ENCODE results near the gene ASPN. TPM values are rescaled to one million over a fixed set of nuclear protein-coding genes. Genes with fewer than 3 reads are reported as not detected.
A peak's percentile ranks its signal among the peaks of the same experiment; 100 is the strongest.

Gene ASPN
- total and polyA plus RNA-seq, 3 donors from 2014 or later: 0.12 to 5.0 (median 0.39) TPM

DNA sequence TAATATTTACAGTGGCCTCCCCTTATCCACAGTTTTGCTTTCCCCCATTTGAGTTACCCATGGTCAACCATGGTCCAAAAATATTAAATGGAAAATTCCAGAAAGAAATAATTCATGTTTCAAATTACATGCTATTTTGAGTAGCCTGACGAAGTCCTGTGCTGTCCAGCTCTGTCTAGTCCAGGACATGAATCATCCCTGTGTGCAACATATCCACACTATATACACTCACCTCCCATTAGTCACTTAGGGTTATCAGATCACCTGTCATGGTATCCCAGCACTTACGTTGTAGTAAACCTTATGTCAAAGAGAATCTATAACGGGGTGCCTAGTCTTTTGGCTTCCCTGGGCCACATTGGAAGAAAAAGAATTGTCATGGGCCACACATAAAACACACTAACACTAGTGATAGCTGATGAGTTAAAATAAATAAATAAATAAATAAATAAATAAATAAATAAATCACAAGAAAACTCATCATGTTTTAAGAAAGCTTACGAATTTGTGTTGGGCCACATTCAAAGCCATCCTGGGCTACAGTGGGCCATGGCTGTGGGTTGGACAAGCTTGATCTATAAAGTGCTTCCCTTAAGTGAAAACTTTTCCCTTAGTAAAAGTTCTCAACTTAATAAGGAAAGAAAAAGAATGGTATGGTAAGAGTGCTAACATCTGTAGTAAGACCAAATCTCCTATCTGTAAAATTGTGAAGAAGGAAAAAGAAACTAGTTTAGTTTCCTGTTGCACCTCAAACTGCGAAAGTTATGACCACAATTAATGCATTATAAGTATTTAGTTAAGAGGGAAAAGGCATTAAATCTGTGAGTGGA lies 42.2 kb downstream of the ASPN start:
- no peaks in the 10 kb centered on the region for H3K27me3 ChIP-seq
- no peaks in the 10 kb centered on the region for H3K9me3 ChIP-seq
- no peak overlapping the region for H3K4me3 ChIP-seq
- no peaks in the 10 kb centered on the region for H3K36me3 ChIP-seq (ENCODE audit: low read depth, missing control alignments)
- H3K27ac ChIP-seq: no peak overlapping the region
- DNase-seq: no peak
- 77 to 92% methylated on average over 5 of the region's 5 CpGs for WGBS, 2 donors
- H3K4me1 ChIP-seq: peaks cover 5% of the 10 kb centered on the region
- intact Hi-C loops (cut with DNase I; ENCODE audit: low total_unique reads): no loop called here
- TF ChIP-seq POLR2A (IDR thresholded peaks at IDR 0.05) (no peak), CTCF (IDR thresholded peaks at IDR 0.05) (no peak)

GRCh38 chr9:92438900-92439526 lies 43.3 kb downstream of the ASPN start:
- Histone ChIP-seq H3K36me3 (ENCODE audit: low read depth, missing control alignments) (no peaks in the 10 kb centered on the region), H3K27ac (no peak overlapping the region), H3K4me1 (peaks cover 5% of the 10 kb centered on the region), H3K9me3 (no peaks in the 10 kb centered on the region), H3K4me3 (no peak overlapping the region), H3K27me3 (no peaks in the 10 kb centered on the region)
- DNase-seq: no peak
- WGBS, 2 donors: 72 to 78% methylated on average over 5 of the region's 5 CpGs
- intact Hi-C loops (cut with DNase I; ENCODE audit: low total_unique reads): no loop called here
- TF ChIP-seq POLR2A (IDR thresholded peaks at IDR 0.05) (no peak), CTCF (IDR thresholded peaks at IDR 0.05) (peak in 1 of 3 experiments; percentile 43)

- Histone ChIP-seq H3K4me3 (no peak overlapping the region), H3K27me3 (no peaks in the 10 kb centered on the region), H3K36me3 (ENCODE audit: low read depth, missing control alignments) (no peaks in the 10 kb centered on the region), H3K27ac (no peak overlapping the region), H3K4me1 (peaks cover 5% of the 10 kb centered on the region), H3K9me3 (no peaks in the 10 kb centered on the region)
- 57 to 82% methylated on average over 1 of the region's 1 CpG for WGBS, 2 donors
- TF ChIP-seq POLR2A (IDR thresholded peaks at IDR 0.05): no peak
- no peak for TF ChIP-seq CTCF (IDR thresholded peaks at IDR 0.05)
- no peak for DNase-seq
- intact Hi-C loops (cut with DNase I; ENCODE audit: low total_unique reads): no loop called here
These were observed 47.0 kb downstream of the ASPN start for GRCh38 chr9:92435263-92435662.

DNA sequence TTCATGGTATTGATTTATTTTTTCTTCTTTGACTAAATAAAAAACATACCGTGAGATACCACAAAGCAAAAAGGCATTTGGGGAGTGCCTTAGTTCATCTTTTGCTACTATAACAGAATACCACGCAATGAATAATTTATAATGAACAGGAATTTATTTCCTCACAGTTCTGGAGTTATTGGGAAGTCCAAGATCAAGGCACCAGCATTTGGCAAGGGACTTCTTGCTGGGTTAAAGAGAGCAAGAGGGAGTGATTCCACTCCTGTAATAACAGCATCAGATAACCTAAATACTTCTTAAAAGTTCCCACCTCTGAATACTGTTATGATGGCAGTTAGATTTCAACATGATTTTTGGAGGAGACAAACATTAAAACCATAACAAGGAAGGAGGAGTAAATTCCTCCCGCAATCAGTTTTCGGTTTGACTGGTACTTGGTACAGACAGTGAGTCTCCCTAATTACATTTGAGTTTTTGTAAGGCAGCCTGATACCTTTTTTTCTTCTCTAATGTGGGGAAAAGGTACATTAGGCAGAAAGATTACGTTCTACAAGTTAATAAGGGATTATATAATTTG lies 49.2 kb downstream of the ASPN start:
- Histone ChIP-seq H3K4me3 (no peak overlapping the region), H3K27me3 (no peaks in the 10 kb centered on the region), H3K9me3 (no peaks in the 10 kb centered on the region), H3K27ac (peak overlapping the region in 1 of 2 donors; percentile 11), H3K36me3 (ENCODE audit: low read depth, missing control alignments) (no peaks in the 10 kb centered on the region), H3K4me1 (peaks cover 5% of the 10 kb centered on the region)
- no peak for DNase-seq
- intact Hi-C loops (cut with DNase I; ENCODE audit: low total_unique reads): no loop called here
- TF ChIP-seq POLR2A (IDR thresholded peaks at IDR 0.05): no peak
- TF ChIP-seq CTCF (IDR thresholded peaks at IDR 0.05): no peak
- WGBS, 2 donors: 65 to 74% methylated on average over 5 of the region's 5 CpGs

Measured in testis (tissue), 3 donors.